GM11168 (cell line): ENCODE results near the gene NT5C1B.

Experiments
- in situ Hi-C: fragments of 300-500 bp; cut with MboI; formaldehyde crosslinking; loops from one replicate; pipeline ENCODE4 v1.12.0; 2022; ENCODE audit warnings: low sequenced_read_pairs; ENCODE audit not compliant: unreplicated experiment

NT5C1B gene

DNA sequence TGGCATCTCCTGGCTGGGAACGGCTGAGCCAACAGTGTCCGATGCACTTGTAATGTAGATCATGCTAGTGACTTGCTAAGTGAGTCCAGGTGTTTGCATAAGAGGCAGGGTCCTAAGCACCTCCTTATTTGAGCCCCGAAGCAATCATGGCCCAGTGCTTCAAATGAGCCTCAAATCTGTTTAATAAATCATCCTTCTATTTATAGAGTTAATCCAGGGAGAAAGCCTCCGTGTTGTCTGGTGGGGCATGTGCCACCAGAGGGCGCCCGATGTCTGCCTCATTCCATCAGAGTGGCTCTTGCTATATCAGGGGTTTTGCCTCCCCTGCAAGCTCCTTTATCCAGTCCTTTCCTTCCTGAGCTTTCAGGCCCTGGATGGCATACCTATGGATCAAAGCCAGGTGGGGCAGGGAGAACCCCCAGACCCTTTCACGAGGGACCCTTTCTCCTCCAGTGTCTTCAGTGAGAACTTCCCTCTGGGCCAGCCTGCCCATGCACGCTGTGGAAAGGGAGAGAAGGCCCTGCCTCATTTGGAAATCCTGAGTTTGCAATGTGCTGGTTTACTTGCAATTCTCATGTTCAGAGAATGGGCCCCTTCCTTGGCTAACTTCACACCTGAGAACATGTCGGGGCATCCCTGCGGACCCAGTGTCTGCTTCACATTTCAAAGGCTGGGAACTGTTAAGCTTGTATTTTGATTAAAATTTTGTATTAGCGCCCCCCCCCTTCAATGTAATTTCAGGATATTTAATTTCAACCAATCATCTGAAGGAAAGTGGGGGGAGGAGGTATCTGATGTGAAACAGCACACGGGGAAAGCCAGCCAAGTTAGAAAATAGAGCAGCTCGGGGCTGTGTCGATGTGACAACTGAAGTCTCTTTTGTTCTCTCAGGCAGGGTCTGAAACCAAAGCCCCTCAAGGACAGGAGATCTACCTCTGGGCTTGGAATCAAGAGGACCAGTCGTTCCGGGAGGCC, 68.6 kb downstream of the NT5C1B start:
- in situ Hi-C loops: loop anchor here (5.0 to 25.0 kb wide), 2 partner anchors 217 to 1332 kb away; no protein-coding TSS in a partner anchor

DNA sequence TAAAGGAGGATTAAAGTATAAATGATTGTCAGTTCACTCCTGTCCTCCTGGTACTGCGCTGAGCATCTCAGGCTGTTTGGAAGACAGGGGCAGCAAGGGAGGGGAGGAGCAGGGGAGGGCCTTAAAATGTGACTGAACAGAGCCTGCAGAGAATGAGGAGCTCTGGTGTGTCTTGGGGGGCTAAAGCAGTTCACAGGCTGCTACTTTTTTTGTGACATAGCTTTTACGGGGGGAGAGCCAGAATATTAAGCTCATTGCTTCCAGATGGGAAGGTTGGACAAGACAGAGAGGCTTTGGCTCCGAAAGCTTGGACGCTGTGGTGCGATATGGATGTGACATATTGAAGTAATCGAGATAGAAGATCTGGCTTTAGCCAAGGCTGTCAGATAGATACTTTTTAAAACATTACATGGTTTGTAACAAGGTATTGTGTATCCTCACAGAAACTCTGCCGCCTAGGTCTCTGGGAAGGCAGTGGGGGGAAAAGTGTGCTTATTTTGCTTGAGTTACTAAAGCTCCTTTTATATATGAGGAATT, 69.4 kb downstream of the NT5C1B start:
- in situ Hi-C loops: loop anchor here (5.0 to 25.0 kb wide), 2 partner anchors 217 to 1332 kb away; no protein-coding TSS in a partner anchor

DNA sequence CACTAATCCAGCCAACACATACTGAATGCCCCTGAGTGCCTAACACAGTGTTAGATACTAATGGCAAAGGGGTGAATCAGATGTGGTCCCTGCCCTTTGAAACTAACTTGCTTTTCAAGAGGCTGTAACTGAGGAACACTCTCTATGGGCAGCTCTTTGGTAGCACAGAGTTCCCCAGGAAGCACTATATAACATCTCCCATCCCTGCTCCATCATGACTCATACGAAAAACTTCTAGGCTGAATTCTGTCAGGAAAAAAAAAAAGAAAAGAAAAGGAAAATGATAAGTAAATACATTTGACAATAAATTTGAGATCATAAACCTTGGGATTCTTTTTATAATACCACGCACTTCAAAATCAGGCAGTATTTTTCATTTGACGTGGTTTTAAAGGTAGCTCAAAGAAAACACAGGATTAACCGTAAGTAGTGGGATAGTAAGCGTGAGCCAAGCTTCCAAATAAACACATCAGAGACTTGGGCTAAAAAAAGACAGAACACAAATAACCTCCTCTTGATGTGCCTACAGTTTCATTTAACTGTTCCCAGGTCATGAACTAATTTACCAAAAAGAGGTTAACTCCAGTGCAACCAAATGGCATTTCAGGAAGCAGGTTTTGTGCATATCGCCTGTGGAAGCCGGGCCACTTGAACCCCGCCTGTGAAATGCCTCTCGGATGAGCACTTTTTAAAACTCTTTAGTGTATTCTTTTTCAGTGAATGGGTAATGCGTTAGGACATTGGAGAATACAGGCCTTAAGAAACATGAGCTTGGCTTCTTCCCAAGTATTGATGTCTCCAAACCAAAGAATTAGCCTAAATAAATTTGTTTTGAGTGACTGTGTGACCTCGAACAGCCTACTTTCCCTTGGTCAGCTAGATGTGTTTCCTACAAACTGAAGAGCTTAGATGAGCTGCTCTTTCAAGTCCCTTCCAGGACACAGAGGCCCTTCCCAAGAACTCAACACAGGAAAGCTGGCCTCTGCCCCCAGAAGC, 71.0 kb downstream of the NT5C1B start:
- in situ Hi-C loops: loop anchor here (25.0 kb wide), 1 partner anchor 219 kb away; no protein-coding TSS in a partner anchor

DNA sequence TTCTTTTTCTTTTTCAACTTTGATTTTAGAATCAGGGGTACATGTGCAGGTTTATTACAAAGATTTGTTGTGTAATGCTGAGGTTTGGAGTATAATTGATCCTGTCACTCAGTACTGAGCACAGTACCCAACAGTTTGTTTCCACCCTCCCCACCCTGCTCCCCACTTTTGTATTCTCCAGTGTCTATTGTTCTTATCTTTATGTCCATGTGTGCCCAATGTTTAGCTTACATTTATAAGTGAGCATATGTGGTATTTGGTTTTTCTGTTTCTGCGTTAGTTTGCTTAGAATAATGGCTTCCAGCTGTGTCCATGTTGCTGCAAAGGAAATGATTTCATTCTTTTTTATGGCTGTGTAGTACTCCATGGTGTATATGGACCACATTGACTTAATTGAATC, 72.0 kb downstream of the NT5C1B start:
- in situ Hi-C loops: loop anchor here (25.0 kb wide), 1 partner anchor 220 kb away; no protein-coding TSS in a partner anchor

DNA sequence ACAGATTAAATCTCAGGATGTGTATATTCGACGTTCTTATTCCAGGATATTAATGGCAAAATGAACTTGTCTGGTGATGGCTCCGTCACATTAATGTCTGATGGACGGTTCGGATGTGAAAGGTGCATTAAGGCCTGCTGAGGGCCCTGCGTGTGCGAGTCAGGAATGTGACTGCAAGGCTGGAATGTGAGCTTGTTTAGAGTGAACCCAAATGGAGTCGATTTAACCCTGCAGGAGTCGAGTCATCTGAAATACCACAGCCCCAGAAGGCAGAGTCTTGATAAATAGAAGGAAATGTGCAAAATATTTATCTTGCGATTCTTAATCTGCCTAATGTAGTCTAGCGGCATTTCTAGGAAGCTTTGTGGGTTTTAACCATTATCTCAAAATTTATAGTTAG, 73.3 kb downstream of the NT5C1B start:
- in situ Hi-C loops: loop anchor here (25.0 kb wide), 1 partner anchor 221 kb away; no protein-coding TSS in a partner anchor

DNA sequence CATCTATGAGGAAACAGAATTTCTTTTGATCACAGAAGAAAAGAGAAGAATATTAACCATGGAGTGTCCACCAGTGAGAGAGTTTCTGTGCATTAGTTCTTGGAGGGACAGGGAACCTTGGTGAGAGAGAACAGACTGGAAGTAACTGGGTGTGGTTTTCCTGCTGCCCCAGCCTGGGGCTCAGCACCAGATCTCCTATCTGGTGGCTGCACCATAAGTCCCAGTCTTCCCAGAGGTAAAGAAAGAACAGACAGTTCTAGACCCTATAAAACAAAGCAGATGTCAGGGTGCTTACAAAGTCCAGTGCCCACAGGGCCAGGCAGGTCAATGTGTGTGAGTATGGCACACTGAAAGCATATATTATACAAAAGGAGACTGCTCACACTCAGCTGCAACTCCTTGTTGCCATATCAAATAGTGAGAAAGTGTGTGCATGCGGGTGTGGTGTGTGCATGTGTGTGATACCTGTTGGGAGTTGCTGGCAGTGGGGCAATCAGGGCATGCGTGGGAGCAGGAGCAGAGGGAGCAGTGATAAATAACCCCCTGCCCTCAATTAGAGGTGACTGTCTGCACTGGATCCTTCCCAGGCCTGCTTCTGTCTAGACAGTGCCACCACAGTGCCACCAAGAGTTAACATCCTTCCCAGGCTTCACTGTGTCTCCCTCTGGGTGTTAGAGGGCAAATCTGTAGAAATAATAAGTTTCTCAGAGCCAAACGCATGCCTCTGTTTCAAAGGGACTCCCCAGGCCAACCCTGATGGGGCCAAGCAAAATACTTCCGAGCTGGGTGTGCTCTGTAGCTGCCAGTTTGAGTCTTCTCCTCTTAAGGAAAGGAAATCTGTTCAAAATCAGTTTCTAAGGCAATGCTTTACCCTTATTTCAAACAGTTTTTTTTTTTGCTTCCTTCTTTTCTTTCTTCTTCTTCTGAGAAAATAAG, 74.6 kb downstream of the NT5C1B start:
- in situ Hi-C loops: loop anchor here (25.0 kb wide), 1 partner anchor 223 kb away; no protein-coding TSS in a partner anchor
